Activated CD8-positive, alpha-beta T cell treated with anti-CD3 and anti-CD28 coated beads for 36 hours (primary cell): Measurements from ENCODE around the gene ACACB. TPM values are rescaled to one million over a fixed set of nuclear protein-coding genes. Genes with fewer than 3 reads are reported as not detected.

Source experiments
- ATAC-seq: fragments of 200-7000 bp; cut with Tn5 transposase; one replicate; pipeline ENCODE4 v1.10.0; 2021; ENCODE audit warnings: mild to moderate bottlenecking, moderate library complexity
- CTCF ChIA-PET: fragments of 350-600 bp; sonication (Branson Sonifier 250); formaldehyde crosslinking; loops from one replicate; lab custom pipeline; 2021; ENCODE audit warnings: antibody characterized with exemption; lab: Charles Lee
- POLR2A ChIA-PET: fragments of 350-600 bp; sonication (Branson Sonifier 250); formaldehyde crosslinking; loops from one replicate; lab custom pipeline; 2021; ENCODE audit warnings: antibody characterized with exemption; lab: Charles Lee
- DNase-seq: peaks from one replicate; pipeline ENCODE4 v3.0.0-alpha.2; 2020
- H3K27ac Mint-ChIP-seq: one replicate; pipeline ENCODE4 v1.8.0; 2021; ENCODE audit warnings: mild to moderate bottlenecking, mixed read lengths
- H3K27me3 Mint-ChIP-seq: one replicate; pipeline ENCODE4 v1.8.0; 2021; ENCODE audit warnings: mixed read lengths
- H3K36me3 Mint-ChIP-seq: one replicate; pipeline ENCODE4 v1.8.0; 2021; ENCODE audit warnings: low read depth, mixed read lengths
- H3K4me1 Mint-ChIP-seq: one replicate; pipeline ENCODE4 v1.8.0; 2021; ENCODE audit warnings: low read depth, mixed read lengths
- H3K4me3 Mint-ChIP-seq: one replicate; pipeline ENCODE4 v1.8.0; 2021; ENCODE audit warnings: mild to moderate bottlenecking, moderate library complexity, mixed read lengths
- H3K9me3 Mint-ChIP-seq: one replicate; pipeline ENCODE4 v1.8.0; 2021; ENCODE audit warnings: mixed read lengths
- CTCF ChIP-seq: fragments of 200-600 bp; IDR thresholded peaks from one replicate; pipeline ENCODE4 v1.8.0; 2022; ENCODE audit warnings: antibody characterized with exemption, mild to moderate bottlenecking
- intact Hi-C: fragments of 100-400 bp; cut with micrococcal nuclease; formaldehyde crosslinking; loops from one replicate; pipeline ENCODE4 v1.10.0; 2022
- total RNA-seq, 2 experiments: library from RNA; stranded (reverse); gene quantifications; one replicate each; pipeline ENCODE4 v1.2.3, GENCODE V29; 2021

The ACACB gene
- total RNA-seq, 2 experiments from 2014 or later: 8.7 to 11.2 TPM

GRCh38 chr12:109116611-109116949, 193 bp downstream of the ACACB start:
- intact Hi-C loops: loop anchor here (5.0 kb wide), 1 partner anchor 271 kb away; no protein-coding TSS in a partner anchor
- no peak for DNase-seq
- H3K36me3 Mint-ChIP-seq: no peaks in the 10 kb centered on the region
- CTCF ChIA-PET: interaction anchor here (1.4 kb wide), 1 partner anchor 277 kb away, joined by 4 read pairs; no protein-coding TSS in a partner anchor
- TF ChIP-seq CTCF: no peak
- no peak overlapping the region for H3K4me3 Mint-ChIP-seq
- H3K27me3 Mint-ChIP-seq: no peaks in the 10 kb centered on the region
- no peak overlapping the region for H3K27ac Mint-ChIP-seq
- no peak for ATAC-seq
- no peaks in the 10 kb centered on the region for H3K9me3 Mint-ChIP-seq
- H3K4me1 Mint-ChIP-seq: peaks cover 14% of the 10 kb centered on the region
- POLR2A ChIA-PET: no interaction called here

- no peak overlapping the region for H3K4me3 Mint-ChIP-seq
- TF ChIP-seq CTCF: no peak
- H3K27ac Mint-ChIP-seq: no peak overlapping the region
- no peak for DNase-seq
- ChIA-PET POLR2A (interaction anchor here (0.9 to 1.1 kb wide), 2 partner anchors 10 to 21 kb away, joined by 3 to 5 read pairs; no protein-coding TSS in a partner anchor), CTCF (interaction anchor here (0.7 to 2.0 kb wide), 4 partner anchors 8 to 274 kb away, joined by 3 to 11 read pairs (median 3); no protein-coding TSS in a partner anchor)
- ATAC-seq: no peak
- peaks cover 7% of the 10 kb centered on the region for H3K4me1 Mint-ChIP-seq
- intact Hi-C loops: no loop called here
- H3K36me3 Mint-ChIP-seq: no peaks in the 10 kb centered on the region
- H3K9me3 Mint-ChIP-seq: no peaks in the 10 kb centered on the region
- H3K27me3 Mint-ChIP-seq: no peaks in the 10 kb centered on the region
These were observed 3.7 kb downstream of the ACACB start for GRCh38 chr12:109120095-109120494.

GRCh38 chr12:109120557-109120956, 4.2 kb downstream of the ACACB start:
- H3K27me3 Mint-ChIP-seq: no peaks in the 10 kb centered on the region
- H3K4me1 Mint-ChIP-seq: peaks cover 4% of the 10 kb centered on the region
- ChIA-PET CTCF (interaction anchor here (0.7 to 2.0 kb wide), 4 partner anchors 9 to 274 kb away, joined by 3 to 11 read pairs (median 3); no protein-coding TSS in a partner anchor), POLR2A (no interaction called here)
- no peaks in the 10 kb centered on the region for H3K36me3 Mint-ChIP-seq
- ATAC-seq (no peak), DNase-seq (no peak)
- H3K27ac Mint-ChIP-seq: no peak overlapping the region
- intact Hi-C loops: no loop called here
- no peak for TF ChIP-seq CTCF
- no peak overlapping the region for H3K4me3 Mint-ChIP-seq
- H3K9me3 Mint-ChIP-seq: no peaks in the 10 kb centered on the region

- H3K27ac Mint-ChIP-seq: no peak overlapping the region
- H3K4me3 Mint-ChIP-seq: no peak overlapping the region
- POLR2A ChIA-PET: no interaction called here
- no peaks in the 10 kb centered on the region for H3K27me3 Mint-ChIP-seq
- H3K9me3 Mint-ChIP-seq: no peaks in the 10 kb centered on the region
- ATAC-seq (no peak), DNase-seq (no peak)
- intact Hi-C loops: no loop called here
- CTCF ChIA-PET: interaction anchor here (1.7 to 2.0 kb wide), 2 partner anchors 9 to 273 kb away, joined by 3 to 11 read pairs; no protein-coding TSS in a partner anchor
- TF ChIP-seq CTCF: no peak
- H3K36me3 Mint-ChIP-seq: no peaks in the 10 kb centered on the region
- H3K4me1 Mint-ChIP-seq: no peaks in the 10 kb centered on the region
These were observed 5.0 kb downstream of the ACACB start for GRCh38 chr12:109121346-109121880.

- Mint-ChIP-seq H3K4me3 (no peak overlapping the region), H3K27ac (no peak overlapping the region), H3K36me3 (no peaks in the 10 kb centered on the region), H3K27me3 (no peaks in the 10 kb centered on the region), H3K4me1 (no peaks in the 10 kb centered on the region), H3K9me3 (no peaks in the 10 kb centered on the region)
- no peak for TF ChIP-seq CTCF
- DNase-seq: no peak
- CTCF ChIA-PET: interaction anchor here (1.0 kb wide), 1 partner anchor 13 kb away, joined by 4 read pairs; no protein-coding TSS in a partner anchor
- intact Hi-C loops: no loop called here
- POLR2A ChIA-PET: no interaction called here
- ATAC-seq: no peak
These were observed 8.7 kb downstream of the ACACB start for GRCh38 chr12:109124878-109125648.
